Fibroblast of lung (primary cell): ENCODE measurements around the gene CLCNKA. TPM values are rescaled to one million over a fixed set of nuclear protein-coding genes. Genes with fewer than 3 reads are reported as not detected.

ENCODE experiments used
- DNase-seq, 2 donors: peaks; one replicate each; pipeline versions ENCODE4 v3.0.0 to v3.0.0-alpha.2; 2010; ENCODE audit warnings: low read depth in 2 of 2
- H2AFZ ChIP-seq: 2 replicates; pipeline ENCODE4 v1.5.1; 2012; ENCODE audit warnings: low read length, control low read depth, inconsistent platforms
- H3K27ac ChIP-seq: 2 replicates; pipeline ENCODE4 v1.5.1; 2011; ENCODE audit warnings: low read length, control low read depth; ENCODE audit not compliant: insufficient read depth
- H3K27me3 ChIP-seq: 2 replicates; pipeline ENCODE4 v1.5.1; 2011; ENCODE audit warnings: mild to moderate bottlenecking, low read length; ENCODE audit not compliant: control insufficient read depth, insufficient read depth
- H3K36me3 ChIP-seq: 2 replicates; pipeline ENCODE4 v1.5.1; 2011; ENCODE audit warnings: low read length; ENCODE audit not compliant: control insufficient read depth, insufficient read depth
- H3K4me1 ChIP-seq: 2 replicates; pipeline ENCODE4 v1.5.1; 2011; ENCODE audit warnings: low read length; ENCODE audit not compliant: control insufficient read depth, insufficient read depth; ENCODE audit errors: extremely low read depth
- H3K4me2 ChIP-seq: 2 replicates; pipeline ENCODE4 v1.5.1; 2011; ENCODE audit warnings: low read length, control low read depth; ENCODE audit not compliant: insufficient read depth; ENCODE audit errors: extremely low read depth
- H3K4me3 ChIP-seq, 4 experiments: fragments of 200-600 bp in 1 of 4; sonication (generic) in 1 of 4; replicated peaks in 1 of 4; 2 replicates each; pipeline ENCODE4 v1.5.1; 2011 to 2016; ENCODE audit warnings: low read length in 4 of 4, low read depth in 3 of 4, mild to moderate bottlenecking in 3 of 4, control low read depth in 2 of 4, inconsistent platforms in 1 of 4, mixed read lengths in 1 of 4; ENCODE audit not compliant: insufficient read depth in 1 of 4; ENCODE audit errors: control extremely low read depth in 1 of 4
- H3K79me2 ChIP-seq: 2 replicates; pipeline ENCODE4 v1.5.1; 2012; ENCODE audit warnings: mild to moderate bottlenecking, low read length, inconsistent platforms; ENCODE audit not compliant: control insufficient read depth, insufficient read depth
- H3K9ac ChIP-seq: 2 replicates; pipeline ENCODE4 v1.5.1; 2011; ENCODE audit warnings: mild to moderate bottlenecking, low read length, control low read depth; ENCODE audit not compliant: insufficient read depth
- H3K9me3 ChIP-seq: 2 replicates; pipeline ENCODE4 v1.5.1; 2012; ENCODE audit warnings: low read depth, low read length; ENCODE audit not compliant: control insufficient read depth, insufficient read depth
- H4K20me1 ChIP-seq: 2 replicates; pipeline ENCODE4 v1.5.1; 2011; ENCODE audit warnings: low read length; ENCODE audit not compliant: control insufficient read depth, insufficient read depth; ENCODE audit errors: extremely low read depth
- EZH2 ChIP-seq: IDR thresholded peaks from 2 replicates; pipeline ENCODE4 v1.5.1; 2012; ENCODE audit warnings: low read length, control low read depth, mild to moderate bottlenecking; ENCODE audit errors: missing control alignments
- polyA plus RNA-seq, 2 donors: library from polyadenylated mRNA; depleted of rRNA in 1 of 2; stranded (reverse) in 1 of 2; unstranded in 1 of 2; fragments of >200 nt; gene quantifications; 2 replicates each; pipeline ENCODE4 v1.2.1, GENCODE V29; 2011 to 2012; ENCODE audit warnings: missing spikeins in 1 of 2
- total RNA-seq: library from RNA; depleted of rRNA; stranded (reverse); fragments of >200 nt; gene quantifications from 2 replicates; pipeline ENCODE4 v1.2.1, GENCODE V29; 2014
- TF ChIP-seq, protein P1 (sequence below), 2 donors: IDR thresholded peaks in 1 of 2; conservative IDR thresholded peaks in 1 of 2; 1 replicate in 1 of 2; 2 replicates in 1 of 2; pipeline ENCODE4 v1.5.1; 2011 to 2012; ENCODE audit warnings: low read length in 2 of 2, control low read depth in 1 of 2, inconsistent platforms in 1 of 2, low read depth in 1 of 2, mild to moderate bottlenecking in 1 of 2

CLCNKA gene
- total and polyA plus RNA-seq, 2 donors (not counting 1 experiment from before 2014, with no cell fraction given), result under 0.01 TPM; not detected in 1

DNA sequence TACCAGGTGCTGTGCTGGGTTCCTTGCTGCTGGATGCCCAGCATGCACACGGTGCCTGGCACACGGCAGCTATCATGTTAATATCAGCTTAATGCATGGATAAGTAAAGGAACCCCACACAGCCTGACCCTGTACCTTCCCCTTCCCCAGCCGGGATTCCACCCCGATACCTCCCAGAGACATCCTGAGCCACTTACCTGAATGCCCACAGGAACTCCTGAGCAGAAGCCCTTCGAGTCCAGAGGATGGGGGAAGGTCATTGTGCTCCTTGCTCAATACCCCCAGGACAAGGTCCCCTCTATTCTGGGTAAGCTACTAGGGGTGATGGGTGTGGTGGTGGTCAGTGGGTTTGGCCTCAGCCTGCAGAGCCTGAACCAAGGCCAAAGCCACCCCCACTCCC, 50.3 kb downstream of the CLCNKA start:
- H3K27ac ChIP-seq, result no peak overlapping the region
- no peak overlapping the region for H2AFZ ChIP-seq
- H3K36me3 ChIP-seq, result no peaks in the 10 kb centered on the region
- H3K4me3 ChIP-seq, result no peak overlapping the region
- H3K79me2 ChIP-seq, result no peaks in the 10 kb centered on the region
- H3K9me3 ChIP-seq, result no peaks in the 10 kb centered on the region
- H3K9ac ChIP-seq, result no peak overlapping the region
- peaks cover 15% of the 10 kb centered on the region for H3K4me1 ChIP-seq
- TF ChIP-seq, protein P1, sequence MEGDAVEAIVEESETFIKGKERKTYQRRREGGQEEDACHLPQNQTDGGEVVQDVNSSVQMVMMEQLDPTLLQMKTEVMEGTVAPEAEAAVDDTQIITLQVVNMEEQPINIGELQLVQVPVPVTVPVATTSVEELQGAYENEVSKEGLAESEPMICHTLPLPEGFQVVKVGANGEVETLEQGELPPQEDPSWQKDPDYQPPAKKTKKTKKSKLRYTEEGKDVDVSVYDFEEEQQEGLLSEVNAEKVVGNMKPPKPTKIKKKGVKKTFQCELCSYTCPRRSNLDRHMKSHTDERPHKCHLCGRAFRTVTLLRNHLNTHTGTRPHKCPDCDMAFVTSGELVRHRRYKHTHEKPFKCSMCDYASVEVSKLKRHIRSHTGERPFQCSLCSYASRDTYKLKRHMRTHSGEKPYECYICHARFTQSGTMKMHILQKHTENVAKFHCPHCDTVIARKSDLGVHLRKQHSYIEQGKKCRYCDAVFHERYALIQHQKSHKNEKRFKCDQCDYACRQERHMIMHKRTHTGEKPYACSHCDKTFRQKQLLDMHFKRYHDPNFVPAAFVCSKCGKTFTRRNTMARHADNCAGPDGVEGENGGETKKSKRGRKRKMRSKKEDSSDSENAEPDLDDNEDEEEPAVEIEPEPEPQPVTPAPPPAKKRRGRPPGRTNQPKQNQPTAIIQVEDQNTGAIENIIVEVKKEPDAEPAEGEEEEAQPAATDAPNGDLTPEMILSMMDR (conservative IDR thresholded peaks at IDR 0.05 in 1 of 2, IDR thresholded peaks at IDR 0.05 in 1 of 2; ENCODE audit: low read depth in 1 of 2, low read length in 2 of 2), result no peak
- peaks cover 4% of the 10 kb centered on the region for H3K27me3 ChIP-seq
- no peaks in the 10 kb centered on the region for H4K20me1 ChIP-seq
- no peak overlapping the region for H3K4me2 ChIP-seq
- no peak for DNase-seq

DNA sequence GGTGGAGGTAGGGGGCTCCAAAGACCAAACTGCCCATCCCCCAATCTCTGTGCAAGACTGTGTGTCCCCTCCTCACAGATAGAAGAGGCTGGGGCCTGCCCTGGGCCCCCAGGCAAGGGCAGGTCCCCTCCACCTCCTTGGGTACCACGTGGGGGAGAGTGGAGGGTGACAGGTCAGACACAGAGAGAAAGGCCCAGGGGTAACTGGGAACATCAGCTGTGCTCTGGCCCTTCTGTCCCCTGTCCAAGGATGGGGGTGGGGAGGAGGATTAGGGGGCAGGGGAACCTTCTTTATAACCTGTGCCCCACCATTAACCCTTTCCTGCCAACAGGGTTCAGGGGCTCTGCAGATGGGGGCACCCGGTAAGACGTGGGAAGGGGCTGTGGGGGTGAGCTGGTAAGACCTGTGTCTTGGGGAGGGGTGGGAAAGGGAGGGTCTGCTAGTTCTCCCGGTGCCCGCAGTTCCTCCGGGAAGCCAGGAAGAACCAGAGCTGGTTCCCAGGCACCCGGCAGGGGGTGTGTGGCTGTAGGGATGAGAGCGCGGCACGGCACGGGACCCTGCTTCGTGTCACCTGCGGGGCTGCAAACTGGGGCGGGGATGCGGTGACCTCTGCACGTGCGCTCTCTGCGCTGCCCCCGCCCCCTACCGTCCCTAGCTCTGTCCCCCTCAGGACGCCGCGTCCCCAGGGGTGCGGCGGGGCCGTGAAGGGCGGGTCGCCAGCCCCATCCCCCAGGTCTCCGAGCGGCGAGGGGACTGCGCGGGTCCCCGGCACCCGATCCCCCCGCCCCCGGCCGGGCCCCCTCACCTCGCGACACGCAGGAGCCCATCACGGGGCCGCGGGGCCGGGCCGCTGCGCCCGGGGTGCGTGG, 51.0 kb downstream of the CLCNKA start:
- Histone ChIP-seq H3K36me3 (no peaks in the 10 kb centered on the region), H3K4me3 (peak overlapping the region in 3 of 4 experiments; percentile 14 to 47 (median 29)), H4K20me1 (no peaks in the 10 kb centered on the region), H3K27me3 (no peaks in the 10 kb centered on the region), H3K9me3 (no peaks in the 10 kb centered on the region), H3K9ac (peak overlapping the region; percentile 53), H3K27ac (no peak overlapping the region), H3K4me1 (peaks cover 15% of the 10 kb centered on the region), H2AFZ (no peak overlapping the region), H3K79me2 (no peaks in the 10 kb centered on the region), H3K4me2 (peak overlapping the region; percentile 71)
- no peak for DNase-seq
- TF ChIP-seq, protein P1 (conservative IDR thresholded peaks at IDR 0.05 in 1 of 2, IDR thresholded peaks at IDR 0.05 in 1 of 2; ENCODE audit: low read depth in 1 of 2, low read length in 2 of 2), result peak in 1 of 2 donors; percentile 5
- TF ChIP-seq EZH2, result no peak

DNA sequence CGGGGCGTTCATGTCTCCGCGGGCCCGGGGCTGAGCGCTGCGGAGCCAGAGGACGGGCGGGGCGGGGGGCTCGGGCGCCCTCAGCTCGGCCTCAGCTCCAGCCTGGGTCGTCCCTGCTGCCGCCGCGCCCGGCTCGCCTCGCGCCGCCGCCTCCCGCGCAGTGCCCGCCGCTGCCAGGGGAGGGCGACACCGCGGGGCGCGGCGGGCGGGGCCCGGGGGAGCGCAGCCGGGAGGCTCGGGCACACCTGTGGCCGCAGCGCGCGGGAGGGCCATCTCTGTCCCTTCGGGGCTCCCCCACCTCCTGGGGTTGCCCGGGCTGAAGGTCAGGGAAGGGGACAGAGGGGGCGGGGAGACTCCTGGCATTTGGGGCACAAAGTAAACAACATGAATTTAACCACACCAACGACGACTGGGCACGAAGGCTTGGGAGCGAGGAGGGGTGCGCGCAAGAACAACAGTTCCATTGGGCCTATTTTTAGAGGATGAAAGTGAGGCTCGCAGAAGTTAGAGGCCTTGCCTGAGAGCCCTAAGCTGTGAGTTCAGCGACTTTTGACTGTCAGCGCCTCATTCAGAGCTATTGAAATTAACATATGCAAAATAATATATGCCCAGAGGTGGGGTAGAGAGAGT, 51.8 kb downstream of the CLCNKA start, which contains the start of gene FAM131C:
TSS of gene FAM131C (minus strand) at position 162 of the 630 bp plus-strand sequence. CDS start 209 bp downstream, outside the sequence.
- no peaks in the 10 kb centered on the region for H4K20me1 ChIP-seq
- H3K9ac ChIP-seq, result peak within 1 kb of the TSS; percentile 53
- H3K79me2 ChIP-seq, result no peaks in the 10 kb centered on the region
- H3K9me3 ChIP-seq, result no peaks in the 10 kb centered on the region
- no peak for TF ChIP-seq EZH2
- TF ChIP-seq, protein P1 (conservative IDR thresholded peaks at IDR 0.05 in 1 of 2, IDR thresholded peaks at IDR 0.05 in 1 of 2; ENCODE audit: low read depth in 1 of 2, low read length in 2 of 2), result peak in 1 of 2 donors; percentile 6
- no peaks in the 10 kb centered on the region for H3K27me3 ChIP-seq
- H3K4me3 ChIP-seq, result peak within 1 kb of the TSS; percentile 14 to 47 (median 30)
- DNase-seq, result no peak
- peak within 1 kb of the TSS; percentile 26 for H2AFZ ChIP-seq
- no peak within 1 kb of the TSS for H3K27ac ChIP-seq
- H3K36me3 ChIP-seq, result no peaks in the 10 kb centered on the region
- peaks cover 15% of the 10 kb centered on the region for H3K4me1 ChIP-seq
- H3K4me2 ChIP-seq, result peak within 1 kb of the TSS; percentile 88
